K562 (cell line): ENCODE results near the gene APP. TPM values are rescaled to one million over a fixed set of nuclear protein-coding genes. Genes with fewer than 3 reads are reported as not detected.

Experiments used
- CHD7 ChIP-seq: fragments of 200-600 bp; sonication (generic); IDR thresholded peaks from one replicate; pipeline ENCODE4 v1.6.1; 2012; ENCODE audit warnings: mild to moderate bottlenecking, low read depth, low read length, inconsistent platforms
- polyA plus RNA-seq, 8 experiments: library from polyadenylated mRNA; depleted of rRNA in 4 of 8; stranded (reverse) in 5 of 8; unstranded in 3 of 8; fragments of >200 nt; fragmentation: Nextera tagmentation in 2 of 8; fragmentation: Illumina TruSeq in 1 of 8; extraction: Ambion mirVana in 2 of 8; extraction: Trizol in 1 of 8; gene quantifications; 2 replicates each; pipeline versions ENCODE4 v1.2.1 to v1.2.3, GENCODE V29; 2011 to 2014; ENCODE audit warnings: inconsistent platforms in 1 of 8, missing spikeins in 1 of 8
- total RNA-seq, 7 experiments: library from RNA; depleted of rRNA in 6 of 7; stranded (reverse); fragments of >200 nt in 6 of 7; fragmentation: Illumina TruSeq in 2 of 7; extraction: Trizol in 2 of 7; gene quantifications; 2 replicates each; pipeline versions ENCODE4 v1.2.1 to v1.2.3, GENCODE V29; 2011 to 2021; ENCODE audit warnings: low replicate concordance in 1 of 7

The APP gene
- total and polyA plus RNA-seq, 9 of the 15 experiments (the other 6 are each of a cell fraction or from before 2014, with no cell fraction given), result 0.01 to 1.5 (median 0.16) TPM; not detected in 5

GRCh38 chr21:25887166-25887565 lies 283.4 kb downstream of the APP start (continued):
- TF ChIP-seq CHD7, result no peak
